ENCODE measurements around the gene PSG3. TPM values are rescaled to one million over a fixed set of nuclear protein-coding genes. Genes with fewer than 3 reads are reported as not detected.
"Not testable (repeated sequence)": the region's sequence is repeated elsewhere in the genome, so short reads cannot be mapped to it uniquely, and the experiment has no call there.

Gene PSG3
- total RNA-seq, 1 experiment from 2014 or later = not detected

DNA sequence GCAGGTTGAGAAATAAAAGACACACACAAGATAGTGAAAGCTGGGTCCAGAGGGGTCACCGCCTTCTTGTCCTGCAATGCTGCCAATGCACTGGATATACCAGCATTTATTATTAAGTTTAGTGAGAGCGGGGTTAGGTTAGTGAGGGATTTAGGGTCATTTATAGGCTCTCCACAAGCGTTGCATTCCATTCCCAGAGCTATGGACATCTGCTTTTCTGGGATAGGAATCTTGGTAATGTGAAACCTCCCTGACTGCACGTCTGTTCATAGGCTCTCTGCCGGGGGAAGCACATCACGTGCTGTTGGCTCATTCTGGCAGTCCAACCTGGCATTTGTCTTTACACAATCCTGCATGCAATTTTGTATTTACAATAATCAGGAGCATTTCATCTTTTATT is 27.5 kb downstream of the PSG3 start:
- RAD21 ChIA-PET (ENCODE audit: low non-redundant PET in 1 of 2, low total read pairs in 2 of 2, uncharacterized antibody in 2 of 2, unreplicated experiment in 2 of 2); H3K27ac ChIP-seq (ENCODE audit: low read depth, low read length); H3K27me3 ChIP-seq (ENCODE audit: insufficient read depth, low read length); ATAC-seq; BruUV-seq (replicated peaks); H2AFZ ChIP-seq (ENCODE audit: low read depth, low read length, poor library complexity, severe bottlenecking); H3K9me3 ChIP-seq (ENCODE audit: control insufficient read depth in 1 of 2, insufficient read depth in 1 of 2, low read depth in 1 of 2, low read length in 2 of 2); H3K36me3 ChIP-seq (ENCODE audit: control insufficient read depth in 1 of 2, insufficient read depth in 2 of 2, low read length in 2 of 2); H4K20me1 ChIP-seq (ENCODE audit: insufficient read depth); H3K4me1 ChIP-seq (ENCODE audit: control insufficient read depth in 1 of 2, insufficient read depth in 2 of 2, low read length in 2 of 2); CTCF ChIA-PET; intact Hi-C loops (cut with micrococcal nuclease); H3K4me2 ChIP-seq (ENCODE audit: low read length); H3K9me2 ChIP-seq (ENCODE audit: insufficient read depth); H3K4me3 ChIP-seq (replicated peaks in 1 of 2; ENCODE audit: low read depth in 1 of 2, low read length in 2 of 2); POLR2A ChIA-PET; DNase-seq (ENCODE audit: low read depth, low spot score); H3K79me2 ChIP-seq (ENCODE audit: insufficient read depth, low read length); H3K9ac ChIP-seq (ENCODE audit: low read length): not testable (repeated sequence)

DNA sequence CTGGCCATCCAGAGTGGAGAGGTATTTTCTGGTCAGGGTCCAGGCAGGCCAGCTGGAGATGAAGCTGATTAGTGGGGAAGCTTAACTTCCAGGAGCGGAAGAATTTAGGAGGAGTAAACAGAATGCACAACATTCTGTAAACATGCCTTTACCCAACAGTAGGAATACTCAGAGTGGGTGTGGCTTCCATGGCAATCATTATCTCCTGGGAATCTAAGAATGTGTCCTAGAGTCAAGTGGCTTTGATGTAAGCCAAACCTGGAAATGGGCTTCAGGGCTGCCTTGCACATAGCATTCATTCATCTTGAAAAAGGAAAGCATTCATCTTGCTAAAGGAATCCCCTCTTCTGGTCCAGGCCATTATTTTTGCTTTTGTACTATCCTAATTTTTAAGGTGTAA is 29.3 kb downstream of the PSG3 start:
- intact Hi-C loops (cut with micrococcal nuclease); H3K4me3 ChIP-seq (replicated peaks in 1 of 2; ENCODE audit: low read depth in 1 of 2, low read length in 2 of 2); H3K4me2 ChIP-seq (ENCODE audit: low read length); RAD21 ChIA-PET (ENCODE audit: low non-redundant PET in 1 of 2, low total read pairs in 2 of 2, uncharacterized antibody in 2 of 2, unreplicated experiment in 2 of 2); H3K9ac ChIP-seq (ENCODE audit: low read length); POLR2A ChIA-PET; H3K79me2 ChIP-seq (ENCODE audit: insufficient read depth, low read length); H3K27me3 ChIP-seq (ENCODE audit: insufficient read depth, low read length); H3K4me1 ChIP-seq (ENCODE audit: control insufficient read depth in 1 of 2, insufficient read depth in 2 of 2, low read length in 2 of 2); CTCF ChIA-PET; H3K36me3 ChIP-seq (ENCODE audit: control insufficient read depth in 1 of 2, insufficient read depth in 2 of 2, low read length in 2 of 2); ATAC-seq; H4K20me1 ChIP-seq (ENCODE audit: insufficient read depth); DNase-seq (ENCODE audit: low read depth, low spot score); H3K9me3 ChIP-seq (ENCODE audit: control insufficient read depth in 1 of 2, insufficient read depth in 1 of 2, low read depth in 1 of 2, low read length in 2 of 2); BruUV-seq (replicated peaks); H3K27ac ChIP-seq (ENCODE audit: low read depth, low read length); H3K9me2 ChIP-seq (ENCODE audit: insufficient read depth); H2AFZ ChIP-seq (ENCODE audit: low read depth, low read length, poor library complexity, severe bottlenecking): not testable (repeated sequence)

DNA sequence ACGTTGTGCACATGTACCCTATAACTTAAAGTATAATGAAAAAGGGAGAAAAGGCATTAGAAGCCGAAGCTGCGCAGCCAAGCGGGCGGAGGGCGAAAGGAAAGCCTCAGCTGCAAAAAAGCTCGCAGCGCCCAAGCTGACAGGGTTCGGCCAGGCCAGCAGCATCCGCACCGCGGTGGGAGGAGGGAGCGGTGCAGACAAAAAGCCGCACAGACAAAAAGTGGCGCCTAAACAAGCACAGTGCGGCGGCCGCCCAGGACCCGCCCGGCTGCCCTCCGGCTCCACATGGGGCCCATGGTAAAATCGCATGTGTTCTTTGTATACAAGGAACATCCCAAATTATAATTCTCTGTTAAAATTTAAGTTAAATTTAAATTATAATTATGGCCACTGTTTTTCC is 42.4 kb downstream of the PSG3 start:
- ChIA-PET CTCF (no interaction called here), POLR2A (no interaction called here)
- intact Hi-C loops (cut with micrococcal nuclease) = no loop called here
- TF ChIP-seq ELF1 (IDR thresholded peaks at IDR 0.05; ENCODE audit: borderline replicate concordance, low read depth) (no peak), FOSL1 (IDR thresholded peaks at IDR 0.05; ENCODE audit: low read depth) (no peak), POLR2AphosphoS5 (IDR thresholded peaks at IDR 0.05; ENCODE audit: low read depth, low read length) (no peak), SRF (IDR thresholded peaks at IDR 0.05; ENCODE audit: low read depth) (no peak), CBX3 (IDR thresholded peaks at IDR 0.05; ENCODE audit: low read depth) (no peak), POLR2A (IDR thresholded peaks at IDR 0.05; ENCODE audit: borderline replicate concordance, extremely low read depth, insufficient read depth, insufficient read length) (no peak), JUND (IDR thresholded peaks at IDR 0.05) (no peak), ZNF274 (IDR thresholded peaks at IDR 0.05; ENCODE audit: low read depth, low read length) (no peak), RAD21 (IDR thresholded peaks at IDR 0.05; ENCODE audit: low read depth) (no peak), ZFX (IDR thresholded peaks at IDR 0.05) (no peak), EGR1 (IDR thresholded peaks at IDR 0.05; ENCODE audit: low read depth) (no peak)
- TF ChIP-seq, protein P1, sequence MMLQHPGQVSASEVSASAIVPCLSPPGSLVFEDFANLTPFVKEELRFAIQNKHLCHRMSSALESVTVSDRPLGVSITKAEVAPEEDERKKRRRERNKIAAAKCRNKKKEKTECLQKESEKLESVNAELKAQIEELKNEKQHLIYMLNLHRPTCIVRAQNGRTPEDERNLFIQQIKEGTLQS (IDR thresholded peaks at IDR 0.05) = no peak
- TF ChIP-seq, protein P2, sequence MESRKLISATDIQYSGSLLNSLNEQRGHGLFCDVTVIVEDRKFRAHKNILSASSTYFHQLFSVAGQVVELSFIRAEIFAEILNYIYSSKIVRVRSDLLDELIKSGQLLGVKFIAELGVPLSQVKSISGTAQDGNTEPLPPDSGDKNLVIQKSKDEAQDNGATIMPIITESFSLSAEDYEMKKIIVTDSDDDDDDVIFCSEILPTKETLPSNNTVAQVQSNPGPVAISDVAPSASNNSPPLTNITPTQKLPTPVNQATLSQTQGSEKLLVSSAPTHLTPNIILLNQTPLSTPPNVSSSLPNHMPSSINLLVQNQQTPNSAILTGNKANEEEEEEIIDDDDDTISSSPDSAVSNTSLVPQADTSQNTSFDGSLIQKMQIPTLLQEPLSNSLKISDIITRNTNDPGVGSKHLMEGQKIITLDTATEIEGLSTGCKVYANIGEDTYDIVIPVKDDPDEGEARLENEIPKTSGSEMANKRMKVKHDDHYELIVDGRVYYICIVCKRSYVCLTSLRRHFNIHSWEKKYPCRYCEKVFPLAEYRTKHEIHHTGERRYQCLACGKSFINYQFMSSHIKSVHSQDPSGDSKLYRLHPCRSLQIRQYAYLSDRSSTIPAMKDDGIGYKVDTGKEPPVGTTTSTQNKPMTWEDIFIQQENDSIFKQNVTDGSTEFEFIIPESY (IDR thresholded peaks at IDR 0.05; ENCODE audit: extremely low read depth, insufficient replicate concordance, low read length) = no peak
- TF ChIP-seq, protein P3, sequence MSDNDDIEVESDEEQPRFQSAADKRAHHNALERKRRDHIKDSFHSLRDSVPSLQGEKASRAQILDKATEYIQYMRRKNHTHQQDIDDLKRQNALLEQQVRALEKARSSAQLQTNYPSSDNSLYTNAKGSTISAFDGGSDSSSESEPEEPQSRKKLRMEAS (IDR thresholded peaks at IDR 0.05) = no peak

More for the DNA sequence above, 42.4 kb downstream of the PSG3 start:
- no peaks in the 10 kb centered on the region for H3K36me3 ChIP-seq (ENCODE audit: control insufficient read depth in 1 of 2, insufficient read depth in 2 of 2, low read length in 2 of 2)
- peaks cover under 1% of the 10 kb centered on the region for H3K27me3 ChIP-seq (ENCODE audit: insufficient read depth, low read length)
- no peaks in the 10 kb centered on the region for H3K79me2 ChIP-seq (ENCODE audit: insufficient read depth, low read length)
- H2AFZ ChIP-seq (ENCODE audit: low read depth, low read length, poor library complexity, severe bottlenecking) = no peak overlapping the region
- H3K4me1 ChIP-seq (ENCODE audit: control insufficient read depth in 1 of 2, insufficient read depth in 2 of 2, low read length in 2 of 2) = no peaks in the 10 kb centered on the region
- no peak overlapping the region for H3K9ac ChIP-seq (ENCODE audit: low read length)
- no peak for ATAC-seq
- H3K4me3 ChIP-seq (replicated peaks in 1 of 2; ENCODE audit: low read depth in 1 of 2, low read length in 2 of 2) = no peak overlapping the region
- no peak overlapping the region for H3K27ac ChIP-seq (ENCODE audit: low read depth, low read length)
- RAD21 ChIA-PET (ENCODE audit: low non-redundant PET in 1 of 2, low total read pairs in 2 of 2, uncharacterized antibody in 2 of 2, unreplicated experiment in 2 of 2) = no interaction called here
- no peaks in the 10 kb centered on the region for H4K20me1 ChIP-seq (ENCODE audit: insufficient read depth)
- no peak overlapping the region for H3K4me2 ChIP-seq (ENCODE audit: low read length)
- H3K9me2 ChIP-seq (ENCODE audit: insufficient read depth) = no peaks in the 10 kb centered on the region
- no peaks in the 10 kb centered on the region for H3K9me3 ChIP-seq (ENCODE audit: control insufficient read depth in 1 of 2, insufficient read depth in 1 of 2, low read depth in 1 of 2, low read length in 2 of 2)
- no TSS peak for BruUV-seq (replicated peaks)
- DNase-seq (ENCODE audit: low read depth, low spot score) = no peak
